GM12875 (cell line): ENCODE results near the gene ATG14.
"Not testable (repeated sequence)": the region's sequence is repeated elsewhere in the genome, so short reads cannot be mapped to it uniquely, and the experiment has no call there.

ENCODE experiments used
- H3K4me3 ChIP-seq: one replicate; pipeline ENCODE4 v1.5.1; 2011; ENCODE audit warnings: low read depth, low read length, control low read depth
- TF ChIP-seq, protein P1 (sequence below): IDR thresholded peaks from 2 replicates; pipeline ENCODE4 v1.5.1; 2011; ENCODE audit warnings: low read depth, mild to moderate bottlenecking, control low read depth, inconsistent platforms, low read length, moderate library complexity, borderline replicate concordance; ENCODE audit not compliant: insufficient read depth

ATG14 gene, protein sequence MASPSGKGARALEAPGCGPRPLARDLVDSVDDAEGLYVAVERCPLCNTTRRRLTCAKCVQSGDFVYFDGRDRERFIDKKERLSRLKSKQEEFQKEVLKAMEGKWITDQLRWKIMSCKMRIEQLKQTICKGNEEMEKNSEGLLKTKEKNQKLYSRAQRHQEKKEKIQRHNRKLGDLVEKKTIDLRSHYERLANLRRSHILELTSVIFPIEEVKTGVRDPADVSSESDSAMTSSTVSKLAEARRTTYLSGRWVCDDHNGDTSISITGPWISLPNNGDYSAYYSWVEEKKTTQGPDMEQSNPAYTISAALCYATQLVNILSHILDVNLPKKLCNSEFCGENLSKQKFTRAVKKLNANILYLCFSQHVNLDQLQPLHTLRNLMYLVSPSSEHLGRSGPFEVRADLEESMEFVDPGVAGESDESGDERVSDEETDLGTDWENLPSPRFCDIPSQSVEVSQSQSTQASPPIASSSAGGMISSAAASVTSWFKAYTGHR

DNA sequence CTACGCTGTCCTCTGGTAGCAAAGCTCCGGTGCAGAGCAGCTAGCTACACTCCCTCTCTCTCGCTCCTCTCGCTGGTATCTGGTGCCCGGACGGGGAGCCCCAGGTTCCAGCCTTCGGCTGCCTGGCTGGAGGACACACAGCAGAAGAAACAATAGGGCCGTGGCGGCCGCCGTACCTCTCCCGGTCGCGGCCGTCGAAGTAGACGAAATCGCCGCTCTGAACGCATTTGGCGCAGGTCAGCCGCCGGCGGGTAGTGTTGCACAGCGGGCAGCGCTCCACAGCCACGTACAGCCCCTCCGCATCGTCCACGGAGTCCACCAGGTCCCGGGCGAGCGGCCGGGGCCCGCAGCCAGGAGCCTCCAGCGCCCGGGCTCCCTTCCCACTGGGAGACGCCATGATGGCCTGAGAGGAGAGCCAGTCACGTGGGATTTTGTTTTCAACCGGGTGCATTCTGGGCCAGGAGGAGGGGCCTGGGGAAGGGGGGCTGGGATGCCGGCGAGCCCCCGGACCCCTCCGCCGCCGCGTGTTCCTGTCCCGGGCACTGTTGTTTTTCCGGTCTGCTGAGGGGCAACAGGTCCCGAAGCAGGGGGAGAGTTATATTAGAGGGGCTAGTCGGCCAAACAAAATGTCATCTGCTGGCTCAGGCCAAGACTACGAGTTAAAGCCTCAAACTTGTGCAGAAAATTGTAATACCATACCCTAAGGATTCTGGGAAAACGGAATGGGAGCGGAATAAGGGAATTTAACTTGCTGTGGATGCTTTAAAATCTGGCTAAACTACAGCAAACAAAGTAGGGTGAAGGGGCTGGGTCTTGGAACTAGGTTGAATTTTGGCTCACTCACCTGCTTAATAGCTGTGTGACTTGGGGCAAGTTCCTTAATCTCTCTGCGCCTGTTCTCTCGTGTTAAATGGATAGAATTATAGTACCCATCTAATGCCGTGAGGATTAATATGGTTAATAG is at the start of gene ATG14:
ATG14 (minus strand) TSS at position 405 of the 964 bp plus-strand sequence; CDS start at position 397, 8 bp downstream.
- TF ChIP-seq, protein P1, sequence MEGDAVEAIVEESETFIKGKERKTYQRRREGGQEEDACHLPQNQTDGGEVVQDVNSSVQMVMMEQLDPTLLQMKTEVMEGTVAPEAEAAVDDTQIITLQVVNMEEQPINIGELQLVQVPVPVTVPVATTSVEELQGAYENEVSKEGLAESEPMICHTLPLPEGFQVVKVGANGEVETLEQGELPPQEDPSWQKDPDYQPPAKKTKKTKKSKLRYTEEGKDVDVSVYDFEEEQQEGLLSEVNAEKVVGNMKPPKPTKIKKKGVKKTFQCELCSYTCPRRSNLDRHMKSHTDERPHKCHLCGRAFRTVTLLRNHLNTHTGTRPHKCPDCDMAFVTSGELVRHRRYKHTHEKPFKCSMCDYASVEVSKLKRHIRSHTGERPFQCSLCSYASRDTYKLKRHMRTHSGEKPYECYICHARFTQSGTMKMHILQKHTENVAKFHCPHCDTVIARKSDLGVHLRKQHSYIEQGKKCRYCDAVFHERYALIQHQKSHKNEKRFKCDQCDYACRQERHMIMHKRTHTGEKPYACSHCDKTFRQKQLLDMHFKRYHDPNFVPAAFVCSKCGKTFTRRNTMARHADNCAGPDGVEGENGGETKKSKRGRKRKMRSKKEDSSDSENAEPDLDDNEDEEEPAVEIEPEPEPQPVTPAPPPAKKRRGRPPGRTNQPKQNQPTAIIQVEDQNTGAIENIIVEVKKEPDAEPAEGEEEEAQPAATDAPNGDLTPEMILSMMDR, result no peak
- H3K4me3 ChIP-seq, result peak within 1 kb of the TSS; percentile 97

DNA sequence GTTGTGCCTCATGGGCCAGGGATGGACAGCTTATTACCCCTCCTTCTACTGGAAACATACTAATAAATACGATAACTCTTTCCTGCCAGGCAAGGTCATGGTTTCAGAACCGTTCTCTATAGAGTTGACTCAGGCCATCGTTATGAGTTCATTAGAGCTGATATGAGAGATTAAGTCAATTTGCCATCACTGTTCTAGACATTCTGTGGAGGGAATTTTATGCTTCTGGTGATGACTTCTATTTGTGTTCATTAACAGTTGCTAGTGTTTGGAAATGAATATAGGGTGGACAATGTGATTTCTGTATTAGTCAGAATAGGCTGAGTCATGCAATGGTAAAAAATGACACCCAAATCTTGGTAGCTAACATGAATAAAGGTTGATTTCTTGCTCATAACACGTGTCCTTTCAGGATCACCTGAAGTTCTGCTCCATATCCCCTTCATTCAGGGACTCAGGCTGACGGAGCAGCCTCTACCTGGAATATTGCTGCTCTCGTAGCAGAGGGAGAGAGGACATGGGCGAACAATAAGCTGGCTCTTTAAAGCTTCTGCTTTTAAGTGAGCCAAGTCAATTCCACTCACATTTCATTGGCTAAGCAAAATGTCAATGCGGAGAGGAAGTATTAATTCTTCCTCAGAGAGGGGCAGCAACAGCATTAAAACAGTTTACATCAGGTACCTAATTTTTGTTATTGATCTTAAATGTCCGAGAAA is 47.3 kb upstream of the ATG14 start:
- TF ChIP-seq, protein P1, result no peak

DNA sequence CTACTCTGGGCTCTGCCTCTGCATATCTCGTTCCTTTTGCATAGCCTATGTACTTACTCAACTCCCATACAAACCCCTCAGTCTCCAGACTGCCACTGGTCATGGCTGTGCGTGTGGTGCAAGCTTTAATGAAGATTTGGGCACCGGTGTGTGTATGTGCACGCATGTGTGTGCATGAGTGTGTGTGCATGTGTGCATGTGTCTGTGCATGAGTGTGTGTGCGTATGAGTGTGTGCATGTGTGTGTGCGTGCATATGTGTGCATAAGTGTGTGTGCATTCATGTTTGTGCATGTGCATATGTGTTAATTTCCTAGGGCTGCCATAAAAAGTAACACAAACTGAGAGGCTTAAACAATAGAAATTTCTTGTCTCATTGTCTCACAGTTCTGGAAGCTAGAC is 45.9 kb upstream of the ATG14 start:
- no peak overlapping the region for H3K4me3 ChIP-seq
- TF ChIP-seq, protein P1, result no peak

More for the DNA sequence above, 47.3 kb upstream of the ATG14 start:
- H3K4me3 ChIP-seq, result no peak overlapping the region

DNA sequence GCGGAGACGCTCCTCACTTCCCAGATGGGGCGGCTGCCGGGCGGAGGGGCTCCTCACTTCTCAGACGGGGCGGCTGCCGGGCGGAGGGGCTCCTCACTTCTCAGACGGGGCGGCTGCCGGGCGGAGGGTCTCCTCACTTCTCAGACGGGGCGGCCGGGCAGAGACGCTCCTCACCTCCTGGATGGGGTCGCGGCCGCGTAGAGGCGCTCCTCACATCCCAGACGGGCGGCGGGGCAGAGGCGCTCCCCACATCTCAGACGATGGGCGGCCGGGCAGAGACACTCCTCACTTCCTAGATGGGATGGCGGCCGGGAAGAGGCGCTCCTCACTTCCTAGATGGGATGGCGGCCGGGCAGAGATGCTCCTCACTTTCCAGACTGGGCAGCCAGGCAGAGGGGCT is 44.8 kb upstream of the ATG14 start:
- not testable (repeated sequence) for H3K4me3 ChIP-seq

DNA sequence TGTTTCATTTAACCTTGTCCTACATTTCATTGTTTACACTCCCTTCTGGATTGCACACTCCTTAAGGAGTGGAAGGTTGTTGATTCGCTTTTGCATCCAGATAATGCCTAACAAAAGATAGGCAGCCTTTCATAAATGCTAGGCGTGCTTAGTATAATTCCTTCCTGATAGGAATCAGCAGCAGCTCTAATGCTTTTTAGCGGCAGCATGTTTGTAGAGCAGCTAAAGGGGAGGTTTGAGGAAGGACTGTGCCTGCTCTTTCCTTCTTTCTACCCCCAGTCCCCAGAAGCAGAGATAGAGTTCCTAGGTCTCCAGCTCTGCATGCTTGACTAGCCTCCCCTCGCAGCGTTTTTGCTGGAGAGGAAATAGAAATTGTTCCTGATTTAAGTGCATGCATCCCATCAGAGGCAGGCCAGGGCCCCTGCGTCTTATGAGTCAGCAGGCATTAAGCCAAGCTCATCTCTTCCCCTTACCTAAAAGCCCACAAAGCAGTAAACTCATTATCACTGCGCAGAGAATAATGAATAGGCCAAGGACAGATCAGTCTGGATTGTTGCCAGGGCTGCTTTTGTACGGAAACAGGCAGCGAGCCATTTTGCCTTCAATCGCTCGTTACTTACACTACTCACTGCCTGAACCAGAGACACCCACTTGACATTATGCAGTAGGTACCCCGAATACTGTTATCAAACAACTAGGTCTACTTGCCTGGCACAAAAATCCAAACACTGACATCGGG is 42.8 kb upstream of the ATG14 start:
- TF ChIP-seq, protein P1, result no peak
- no peak overlapping the region for H3K4me3 ChIP-seq

DNA sequence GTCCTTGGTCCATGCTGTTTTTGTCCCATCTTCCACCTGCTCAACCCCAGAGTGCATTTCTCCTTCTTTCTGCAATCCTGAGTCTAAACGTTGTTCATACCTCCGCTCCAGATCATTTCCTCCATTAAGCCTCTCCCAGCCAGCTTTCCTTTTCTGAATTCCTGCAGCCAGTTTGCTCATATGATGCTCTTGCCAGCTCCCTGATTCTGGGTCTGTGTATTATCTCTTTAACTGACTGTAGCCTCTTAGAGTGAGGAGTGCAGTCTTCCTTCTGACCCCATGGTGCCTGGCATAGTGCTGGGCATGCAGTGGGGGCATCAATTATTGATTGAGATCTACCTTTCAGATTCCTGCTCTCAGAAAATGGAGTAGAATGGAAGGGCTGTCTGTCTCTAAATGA is 40.3 kb upstream of the ATG14 start:
- TF ChIP-seq, protein P1, result no peak
- H3K4me3 ChIP-seq, result no peak overlapping the region
